WTC11 (cell line): ENCODE results near the gene TJP3. TPM values are rescaled to one million over a fixed set of nuclear protein-coding genes. Genes with fewer than 3 reads are reported as not detected.

ENCODE experiments used
- ATAC-seq: fragments of 200-7000 bp; cut with Tn5 transposase; 2 replicates; pipeline ENCODE4 v1.10.0; 2021; ENCODE audit warnings: mild to moderate bottlenecking, moderate library complexity
- CTCF ChIA-PET: fragments of 300-600 bp; sonication (Branson Sonifier 250); formaldehyde crosslinking; loops from one replicate; lab custom pipeline; 2021; ENCODE audit warnings: antibody characterized with exemption; lab: Charles Lee
- POLR2A ChIA-PET: fragments of 350-600 bp; sonication (Branson Sonifier 250); formaldehyde crosslinking; loops from one replicate; lab custom pipeline; 2021; ENCODE audit warnings: antibody characterized with exemption; lab: Charles Lee
- DNase-seq: peaks from one replicate; pipeline ENCODE4 v3.0.0; 2021; ENCODE audit warnings: low spot score
- H3K27ac Mint-ChIP-seq: 2 replicates; pipeline ENCODE4 v1.8.0; 2021; ENCODE audit warnings: mixed read lengths
- H3K27me3 Mint-ChIP-seq: 2 replicates; pipeline ENCODE4 v1.8.0; 2021; ENCODE audit warnings: low read depth, mild to moderate bottlenecking, moderate library complexity, mixed read lengths
- H3K36me3 Mint-ChIP-seq: 2 replicates; pipeline ENCODE4 v1.8.0; 2021; ENCODE audit warnings: mixed read lengths
- H3K4me1 Mint-ChIP-seq: 2 replicates; pipeline ENCODE4 v1.8.0; 2022; ENCODE audit warnings: mixed read lengths
- H3K4me3 Mint-ChIP-seq: 2 replicates; pipeline ENCODE4 v1.8.0; 2021; ENCODE audit warnings: mild to moderate bottlenecking, moderate library complexity, mixed read lengths
- H3K9me3 Mint-ChIP-seq: 2 replicates; pipeline ENCODE4 v1.8.0; 2021; ENCODE audit warnings: mixed read lengths
- ATF1 ChIP-seq: sonication (generic); formaldehyde crosslinking; IDR thresholded peaks from 2 replicates; pipeline ENCODE4 v1.8.1; 2023; ENCODE audit warnings: mild to moderate bottlenecking, moderate library complexity, missing genetic modification reagents
- ATF3 ChIP-seq: sonication (generic); formaldehyde crosslinking; conservative IDR thresholded peaks from 2 replicates; pipeline ENCODE4 v1.8.1; 2022; ENCODE audit warnings: mild to moderate bottlenecking, missing genetic modification reagents
- CDX4 ChIP-seq: fragments of 250-450 bp; sonication (Bioruptor Pico); IDR thresholded peaks from 2 replicates; pipeline ENCODE4 v1.9.0; 2021; ENCODE audit warnings: moderate library complexity, mild to moderate bottlenecking, inconsistent platforms, borderline replicate concordance
- CTCF ChIP-seq: fragments of 200-600 bp; IDR thresholded peaks from 2 replicates; pipeline ENCODE4 v1.8.0; 2022; ENCODE audit warnings: antibody characterized with exemption
- ELF4 ChIP-seq: sonication (generic); formaldehyde crosslinking; IDR thresholded peaks from 2 replicates; pipeline ENCODE4 v1.8.1; 2022; ENCODE audit warnings: low read depth, mild to moderate bottlenecking, moderate library complexity, missing genetic modification reagents
- ETV6 ChIP-seq: sonication (generic); formaldehyde crosslinking; IDR thresholded peaks from 2 replicates; pipeline ENCODE4 v1.8.1; 2022; ENCODE audit warnings: mild to moderate bottlenecking, missing genetic modification reagents
- HMGA2 ChIP-seq: fragments of 250-450 bp; sonication (Bioruptor Pico); IDR thresholded peaks from 2 replicates; pipeline ENCODE4 v1.4.0; 2021; ENCODE audit warnings: mild to moderate bottlenecking, moderate library complexity
- HMGXB4 ChIP-seq: sonication (generic); formaldehyde crosslinking; IDR thresholded peaks from 2 replicates; pipeline ENCODE4 v1.8.1; 2023; ENCODE audit warnings: mild to moderate bottlenecking, moderate library complexity, missing genetic modification reagents
- IRF2 ChIP-seq: sonication (generic); formaldehyde crosslinking; IDR thresholded peaks from 2 replicates; pipeline ENCODE4 v1.8.0; 2022; ENCODE audit warnings: low read depth, missing genetic modification reagents, borderline replicate concordance
- MLX ChIP-seq: sonication (generic); formaldehyde crosslinking; IDR thresholded peaks from 2 replicates; pipeline ENCODE4 v1.8.1; 2023; ENCODE audit warnings: mild to moderate bottlenecking, missing genetic modification reagents, moderate library complexity
- NFATC4 ChIP-seq: fragments of 250-450 bp; sonication (Bioruptor Pico); IDR thresholded peaks from 2 replicates; pipeline ENCODE4 v1.9.0; 2021; ENCODE audit warnings: mild to moderate bottlenecking
- PRDM15 ChIP-seq: sonication (generic); formaldehyde crosslinking; IDR thresholded peaks from 2 replicates; pipeline ENCODE4 v1.8.0; 2022; ENCODE audit warnings: missing genetic modification reagents
- RELA ChIP-seq: sonication (generic); formaldehyde crosslinking; IDR thresholded peaks from 2 replicates; pipeline ENCODE4 v1.8.1; 2022; ENCODE audit warnings: missing genetic modification reagents, mild to moderate bottlenecking, borderline replicate concordance
- SMAD3 ChIP-seq: sonication (generic); formaldehyde crosslinking; IDR thresholded peaks from 2 replicates; pipeline ENCODE4 v1.8.0; 2022; ENCODE audit warnings: missing genetic modification reagents, mild to moderate bottlenecking, borderline replicate concordance
- TCF7 ChIP-seq: sonication (generic); formaldehyde crosslinking; IDR thresholded peaks from 2 replicates; pipeline ENCODE4 v1.8.0; 2022; ENCODE audit warnings: mild to moderate bottlenecking, low read depth, missing genetic modification reagents, moderate library complexity
- TEAD4 ChIP-seq: sonication (generic); formaldehyde crosslinking; IDR thresholded peaks from 2 replicates; pipeline ENCODE4 v1.8.0; 2022; ENCODE audit warnings: mild to moderate bottlenecking, missing genetic modification reagents
- ZBTB43 ChIP-seq: sonication (generic); formaldehyde crosslinking; IDR thresholded peaks from 2 replicates; pipeline ENCODE4 v1.8.1; 2023; ENCODE audit warnings: mild to moderate bottlenecking, missing genetic modification reagents
- ZNF121 ChIP-seq: sonication (generic); formaldehyde crosslinking; IDR thresholded peaks from 2 replicates; pipeline ENCODE4 v1.8.0; 2023; ENCODE audit warnings: missing genetic modification reagents
- ZNF232 ChIP-seq: sonication (generic); formaldehyde crosslinking; IDR thresholded peaks from 2 replicates; pipeline ENCODE4 v1.8.0; 2022; ENCODE audit warnings: mild to moderate bottlenecking, missing genetic modification reagents
- total RNA-seq: library from RNA; stranded (reverse); gene quantifications from 3 replicates; pipeline ENCODE4 v1.2.3, GENCODE V29; 2021

The TJP3 gene
- total RNA-seq, 1 experiment from 2014 or later = 36.2 TPM

- no peak for ATAC-seq
- H3K27me3 Mint-ChIP-seq = no peaks in the 10 kb centered on the region
- DNase-seq = no peak
- no peak for TF ChIP-seq SMAD3 (CRISPR knock-in tag)
- no peak for TF ChIP-seq MLX (CRISPR knock-in tag)
- TF ChIP-seq IRF2 (CRISPR knock-in tag) = no peak
- no peak for TF ChIP-seq RELA (CRISPR knock-in tag)
- no peak for TF ChIP-seq PRDM15 (CRISPR knock-in tag)
- no peak for TF ChIP-seq ATF3 (CRISPR knock-in tag)
- no peak for TF ChIP-seq HMGXB4 (CRISPR knock-in tag)
- no peak for TF ChIP-seq NFATC4 (CRISPR knock-in tag)
- TF ChIP-seq ETV6 (CRISPR knock-in tag) = no peak
- no peak for TF ChIP-seq TCF7 (CRISPR knock-in tag)
- no peak for TF ChIP-seq ELF4 (CRISPR knock-in tag)
- TF ChIP-seq TEAD4 (CRISPR knock-in tag) = no peak
- no peak for TF ChIP-seq ZNF232 (CRISPR knock-in tag)
- no peak for TF ChIP-seq CTCF
- TF ChIP-seq CDX4 = no peak
- TF ChIP-seq ATF1 (CRISPR knock-in tag) = no peak
- TF ChIP-seq HMGA2 (CRISPR knock-in tag) = no peak
- no peak for TF ChIP-seq ZBTB43 (CRISPR knock-in tag)
- TF ChIP-seq ZNF121 (CRISPR knock-in tag) = no peak
- TF ChIP-seq, all 79 proteins: peak for 0
- Mint-ChIP-seq H3K36me3 (peaks cover 7% of the 10 kb centered on the region), H3K4me1 (peaks cover 30% of the 10 kb centered on the region), H3K4me3 (no peak overlapping the region), H3K27ac (no peak overlapping the region), H3K9me3 (peaks cover 3% of the 10 kb centered on the region)
- CTCF ChIA-PET = interaction anchor here (0.6 kb wide), 1 partner anchor 529 kb away, joined by 3 read pairs; no protein-coding TSS in a partner anchor
- POLR2A ChIA-PET = no interaction called here
These were observed 29.0 kb upstream of the TJP3 start for GRCh38 chr19:3679138-3679537.
